Small intestine (tissue), 7 donors: ENCODE data around the gene CFAP92. TPM values are rescaled to one million over a fixed set of nuclear protein-coding genes. Genes with fewer than 3 reads are reported as not detected.

Experiments used
- DNase-seq, 2 donors: peaks; one replicate each; pipeline versions ENCODE4 v3.0.0 to v3.0.0-alpha.2; 2013
- FAIRE-seq: peaks from 2 replicates; lab custom pipeline; 2012; peaks lifted over from hg19 to GRCh38; lab: Jason Lieb, UNC
- H3K27ac ChIP-seq, 3 donors: one replicate each; pipeline ENCODE4 v1.5.1; 2013; ENCODE audit warnings: low read length in 2 of 3, mild to moderate bottlenecking in 2 of 3, control low read depth in 1 of 3, inconsistent platforms in 1 of 3, low read depth in 1 of 3, moderate library complexity in 1 of 3
- H3K27me3 ChIP-seq, 3 donors: one replicate each; pipeline ENCODE4 v1.6.1; 2013; ENCODE audit warnings: low read length in 3 of 3, inconsistent platforms in 1 of 3; ENCODE audit not compliant: control insufficient read depth in 3 of 3, insufficient read depth in 3 of 3
- H3K36me3 ChIP-seq, 3 donors: one replicate each; pipeline ENCODE4 v1.6.1; 2013; ENCODE audit warnings: low read length in 3 of 3, inconsistent platforms in 1 of 3, low read depth in 1 of 3, mild to moderate bottlenecking in 1 of 3, moderate library complexity in 1 of 3; ENCODE audit not compliant: control insufficient read depth in 3 of 3, insufficient read depth in 2 of 3
- H3K4me1 ChIP-seq, 3 donors: one replicate each; pipeline ENCODE4 v1.6.1; 2013; ENCODE audit warnings: low read length in 2 of 3, inconsistent platforms in 1 of 3, low read depth in 1 of 3, mild to moderate bottlenecking in 1 of 3, moderate library complexity in 1 of 3; ENCODE audit not compliant: control insufficient read depth in 3 of 3, insufficient read depth in 2 of 3
- H3K4me3 ChIP-seq, 3 donors: one replicate each; pipeline ENCODE4 v1.5.1; 2013; ENCODE audit warnings: low read length in 3 of 3, control low read depth in 1 of 3, inconsistent platforms in 1 of 3, low read depth in 1 of 3, mild to moderate bottlenecking in 1 of 3, moderate library complexity in 1 of 3
- H3K9me3 ChIP-seq, 2 donors: one replicate each; pipeline ENCODE4 v1.6.1; 2013; ENCODE audit warnings: low read depth in 1 of 2, low read length in 1 of 2; ENCODE audit not compliant: control insufficient read depth in 2 of 2, insufficient read depth in 1 of 2
- WGBS, 3 donors: extraction: QIAGEN DNeasy Blood & Tissue Kit; methylation state at CpG; one replicate each; pipeline ENCODE4 v1.1.7; 2013; 5-methylcytosine and 5-hydroxymethylcytosine counted together
- polyA plus RNA-seq, 4 donors: library from polyadenylated mRNA; stranded (reverse) in 3 of 4; unstranded in 1 of 4; fragments of 200-250 nt in 3 of 4; fragments of 120-200 nt in 1 of 4; gene quantifications; one replicate each; pipeline versions ENCODE4 v1.2.1 to v1.2.3, GENCODE V29; 2013
- donor health status: healthy with polysubstance abuse.
- donor health status: control.
- donor health status: control.
- donor health status: Bipolar disorder and iron deficiency.
- donor health status: healthy.

CFAP92 gene
- polyA plus RNA-seq, 4 donors, result 0.68 to 0.78 TPM; not detected in 2

- Histone ChIP-seq H3K27me3 (no peaks in the 10 kb centered on the region), H3K36me3 (no peaks in the 10 kb centered on the region), H3K9me3 (no peaks in the 10 kb centered on the region), H3K4me1 (no peaks in the 10 kb centered on the region), H3K4me3 (no peak overlapping the region), H3K27ac (no peak overlapping the region)
- DNase-seq (no peak), FAIRE-seq (no peak)
- 70 to 86% (median 85%) methylated on average over 8 to 9 of the region's 9 CpGs for WGBS, 3 donors
Measured at GRCh38 chr3:128965280-128965679, 28.6 kb downstream of the CFAP92 start.

DNA sequence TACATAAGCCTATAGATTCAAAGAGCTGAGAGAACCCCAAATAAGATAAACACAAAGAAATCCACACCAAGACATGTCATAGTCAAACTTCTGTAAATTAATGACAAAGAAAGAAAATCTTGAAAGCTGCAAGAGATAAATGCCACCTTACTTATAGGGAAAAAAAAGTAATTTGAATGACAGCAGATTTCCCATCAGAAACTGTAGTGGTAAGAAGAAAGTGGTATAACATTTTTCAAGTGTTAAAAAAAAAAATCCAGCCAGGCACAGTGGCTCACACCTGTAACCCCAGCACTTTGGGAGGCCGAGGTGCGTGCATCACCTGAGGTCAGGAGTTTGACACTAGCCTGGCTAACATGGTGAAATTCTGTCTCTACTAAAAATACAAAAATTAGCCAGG lies 37.4 kb downstream of the CFAP92 start:
- no peaks in the 10 kb centered on the region for H3K4me1 ChIP-seq
- H3K27ac ChIP-seq, result no peak overlapping the region
- H3K36me3 ChIP-seq, result no peaks in the 10 kb centered on the region
- FAIRE-seq (no peak), DNase-seq (no peak)
- H3K9me3 ChIP-seq, result peaks cover 0 to 5% of the 10 kb centered on the region in 2 donors
- H3K4me3 ChIP-seq, result no peak overlapping the region
- 94 to 99% (median 98%) methylated on average over 2 of the region's 2 CpGs for WGBS, 3 donors
- no peaks in the 10 kb centered on the region for H3K27me3 ChIP-seq

- no peaks in the 10 kb centered on the region for H3K36me3 ChIP-seq
- H3K9me3 ChIP-seq, result no peaks in the 10 kb centered on the region
- no peak overlapping the region for H3K27ac ChIP-seq
- H3K4me1 ChIP-seq, result no peaks in the 10 kb centered on the region
- WGBS, 3 donors, result 66 to 67% (median 67%) methylated on average over 15 of the region's 15 CpGs
- DNase-seq (no peak), FAIRE-seq (no peak)
- H3K4me3 ChIP-seq, result no peak overlapping the region
- no peaks in the 10 kb centered on the region for H3K27me3 ChIP-seq
Measured at GRCh38 chr3:128950223-128950938, 43.5 kb downstream of the CFAP92 start.

GRCh38 chr3:128949158-128949557 lies 44.7 kb downstream of the CFAP92 start:
- H3K4me1 ChIP-seq, result no peaks in the 10 kb centered on the region
- no peaks in the 10 kb centered on the region for H3K27me3 ChIP-seq
- no peak for DNase-seq
- FAIRE-seq, result no peak
- no peaks in the 10 kb centered on the region for H3K36me3 ChIP-seq
- no peaks in the 10 kb centered on the region for H3K9me3 ChIP-seq
- H3K4me3 ChIP-seq, result no peak overlapping the region
- no peak overlapping the region for H3K27ac ChIP-seq
- 89 to 97% (median 96%) methylated on average over 3 of the region's 3 CpGs for WGBS, 3 donors

DNA sequence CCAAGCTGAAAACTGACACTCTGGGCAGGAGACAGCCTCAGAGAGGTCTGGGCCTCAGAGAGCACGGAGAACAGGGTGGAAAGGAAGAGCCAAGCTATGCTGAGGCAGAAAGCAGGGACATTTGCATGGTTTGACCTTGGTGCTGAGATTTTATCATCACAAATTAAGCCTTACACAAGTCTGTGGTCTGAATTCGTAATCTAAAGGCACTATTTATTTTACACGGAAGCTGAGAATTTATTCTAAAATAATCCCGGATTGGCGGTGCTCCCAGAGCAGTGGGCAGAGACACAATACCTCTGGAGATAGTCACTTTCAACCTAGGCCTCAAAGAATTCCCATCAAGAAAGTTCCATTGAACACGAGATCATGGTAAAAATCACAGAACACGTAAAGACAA lies 47.5 kb downstream of the CFAP92 start:
- FAIRE-seq, result no peak

GRCh38 chr3:128945878-128946175 lies 48.0 kb downstream of the CFAP92 start:
- DNase-seq (no peak), FAIRE-seq (no peak)
- no peak overlapping the region for H3K4me3 ChIP-seq
- no peak overlapping the region for H3K27ac ChIP-seq
- no peaks in the 10 kb centered on the region for H3K27me3 ChIP-seq
- WGBS, 3 donors, result 75 to 83% (median 78%) methylated on average over 3 of the region's 3 CpGs
- H3K9me3 ChIP-seq, result no peaks in the 10 kb centered on the region
- no peaks in the 10 kb centered on the region for H3K4me1 ChIP-seq
- H3K36me3 ChIP-seq, result no peaks in the 10 kb centered on the region

More for the DNA sequence above, 47.5 kb downstream of the CFAP92 start:
- Histone ChIP-seq H3K4me1 (no peaks in the 10 kb centered on the region), H3K9me3 (no peaks in the 10 kb centered on the region), H3K36me3 (no peaks in the 10 kb centered on the region), H3K27me3 (no peaks in the 10 kb centered on the region), H3K4me3 (no peak overlapping the region), H3K27ac (no peak overlapping the region)
- DNase-seq, result no peak
- 76 to 80% (median 77%) methylated on average over 7 of the region's 7 CpGs for WGBS, 3 donors

DNA sequence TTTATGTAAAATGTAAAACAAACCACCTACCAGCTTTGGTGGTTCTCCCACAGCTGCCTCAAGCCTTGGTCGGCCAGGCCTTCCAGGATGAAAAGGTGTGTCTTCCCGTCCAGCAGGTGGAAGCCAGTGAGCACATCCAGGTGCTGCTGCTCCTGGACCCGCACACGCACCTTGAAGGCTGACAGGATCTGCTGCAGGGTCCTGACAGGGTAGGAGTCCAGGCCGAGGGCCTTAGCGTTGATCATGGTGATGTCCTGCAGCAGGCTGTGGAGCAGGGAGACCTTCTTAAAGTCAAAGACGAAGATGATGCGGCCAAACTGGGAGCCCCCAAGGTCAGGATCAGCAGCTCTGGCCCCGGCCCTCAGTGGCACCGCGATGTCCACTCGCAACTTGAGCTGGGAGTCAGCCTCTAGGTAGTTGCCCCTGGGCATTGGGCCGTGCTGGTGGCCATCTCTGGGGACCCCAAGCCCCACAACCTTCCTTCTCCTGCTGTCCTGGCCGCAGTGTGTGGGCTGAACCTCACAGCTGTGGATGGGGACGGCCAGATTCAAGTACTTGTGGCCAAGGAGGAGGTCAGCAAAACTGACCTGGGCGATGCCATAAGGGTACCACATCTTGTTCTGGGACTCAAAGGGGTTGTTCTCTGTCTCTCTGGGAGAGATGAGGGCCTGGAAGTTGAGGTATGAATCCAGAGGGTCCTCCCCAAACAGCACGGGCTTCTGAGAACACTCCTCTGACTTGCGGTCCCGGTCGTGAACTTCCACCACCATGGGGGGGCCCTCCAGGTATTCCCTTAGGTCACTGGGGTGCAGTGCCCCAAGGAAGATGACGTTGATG lies 48.6 kb downstream of the CFAP92 start:
- 85 to 93% (median 89%) methylated on average over 21 of the region's 21 CpGs for WGBS, 3 donors

GRCh38 chr3:128942161-128942952 lies 51.5 kb downstream of the CFAP92 start:
- Histone ChIP-seq H3K36me3 (no peaks in the 10 kb centered on the region), H3K4me3 (no peak overlapping the region), H3K27me3 (no peaks in the 10 kb centered on the region), H3K9me3 (no peaks in the 10 kb centered on the region), H3K4me1 (no peaks in the 10 kb centered on the region), H3K27ac (no peak overlapping the region)
- peak in 1 of 2 donors; percentile 51 for DNase-seq
- WGBS, 3 donors, result 37 to 76% (median 52%) methylated on average over 14 to 15 of the region's 15 CpGs
- FAIRE-seq, result no peak

More for the DNA sequence above, 48.6 kb downstream of the CFAP92 start:
- Histone ChIP-seq H3K4me3 (no peak overlapping the region), H3K27me3 (no peaks in the 10 kb centered on the region), H3K4me1 (no peaks in the 10 kb centered on the region), H3K36me3 (no peaks in the 10 kb centered on the region), H3K9me3 (no peaks in the 10 kb centered on the region), H3K27ac (no peak overlapping the region)
- no peak for DNase-seq
- FAIRE-seq, result no peak
